GM10266 (cell line): ENCODE measurements around the gene GPR37.

Experiments used
- DNase-seq: peaks from one replicate; pipeline ENCODE4 v3.0.0; 2012; ENCODE audit errors: extremely low spot score
- TF ChIP-seq, protein P1 (sequence below): IDR thresholded peaks from 2 replicates; pipeline ENCODE4 v1.5.1; 2012; ENCODE audit warnings: mild to moderate bottlenecking, low read depth; ENCODE audit not compliant: control insufficient read depth, insufficient read depth; ENCODE audit errors: missing control alignments

Gene GPR37

GRCh38 chr7:124801330-124801895 lies 35.8 kb upstream of the GPR37 start:
- no peak for DNase-seq

GRCh38 chr7:124800386-124800785 lies 34.8 kb upstream of the GPR37 start:
- DNase-seq: no peak
- TF ChIP-seq, protein P1, sequence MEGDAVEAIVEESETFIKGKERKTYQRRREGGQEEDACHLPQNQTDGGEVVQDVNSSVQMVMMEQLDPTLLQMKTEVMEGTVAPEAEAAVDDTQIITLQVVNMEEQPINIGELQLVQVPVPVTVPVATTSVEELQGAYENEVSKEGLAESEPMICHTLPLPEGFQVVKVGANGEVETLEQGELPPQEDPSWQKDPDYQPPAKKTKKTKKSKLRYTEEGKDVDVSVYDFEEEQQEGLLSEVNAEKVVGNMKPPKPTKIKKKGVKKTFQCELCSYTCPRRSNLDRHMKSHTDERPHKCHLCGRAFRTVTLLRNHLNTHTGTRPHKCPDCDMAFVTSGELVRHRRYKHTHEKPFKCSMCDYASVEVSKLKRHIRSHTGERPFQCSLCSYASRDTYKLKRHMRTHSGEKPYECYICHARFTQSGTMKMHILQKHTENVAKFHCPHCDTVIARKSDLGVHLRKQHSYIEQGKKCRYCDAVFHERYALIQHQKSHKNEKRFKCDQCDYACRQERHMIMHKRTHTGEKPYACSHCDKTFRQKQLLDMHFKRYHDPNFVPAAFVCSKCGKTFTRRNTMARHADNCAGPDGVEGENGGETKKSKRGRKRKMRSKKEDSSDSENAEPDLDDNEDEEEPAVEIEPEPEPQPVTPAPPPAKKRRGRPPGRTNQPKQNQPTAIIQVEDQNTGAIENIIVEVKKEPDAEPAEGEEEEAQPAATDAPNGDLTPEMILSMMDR: no peak

More at GRCh38 chr7:124801330-124801895, 35.8 kb upstream of the GPR37 start:
- TF ChIP-seq, protein P1: no peak

GRCh38 chr7:124799448-124799847 lies 33.9 kb upstream of the GPR37 start:
- no peak for DNase-seq

GRCh38 chr7:124796771-124797170 lies 31.2 kb upstream of the GPR37 start:
- no peak for DNase-seq
- TF ChIP-seq, protein P1: no peak

More at GRCh38 chr7:124799448-124799847, 33.9 kb upstream of the GPR37 start:
- TF ChIP-seq, protein P1: no peak

DNA sequence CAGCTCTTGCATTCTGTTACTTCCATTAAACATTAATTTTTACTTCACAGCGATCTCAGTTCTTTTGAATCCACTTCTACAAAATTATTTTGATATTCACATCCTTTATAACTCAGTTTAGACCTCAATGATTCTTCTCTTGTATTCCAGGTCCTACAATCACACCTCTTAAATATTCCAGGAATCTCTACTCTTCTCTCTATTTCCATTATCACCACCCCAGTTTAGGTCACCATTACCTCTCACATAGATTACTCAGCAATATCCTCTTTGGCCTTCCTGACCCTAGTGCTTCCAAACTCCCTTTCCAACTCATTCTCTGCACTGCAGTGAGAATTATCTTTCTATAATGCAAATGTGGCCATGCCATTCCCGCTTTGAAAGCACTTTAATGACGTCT lies 27.1 kb upstream of the GPR37 start:
- no peak for DNase-seq
- TF ChIP-seq, protein P1: no peak

DNA sequence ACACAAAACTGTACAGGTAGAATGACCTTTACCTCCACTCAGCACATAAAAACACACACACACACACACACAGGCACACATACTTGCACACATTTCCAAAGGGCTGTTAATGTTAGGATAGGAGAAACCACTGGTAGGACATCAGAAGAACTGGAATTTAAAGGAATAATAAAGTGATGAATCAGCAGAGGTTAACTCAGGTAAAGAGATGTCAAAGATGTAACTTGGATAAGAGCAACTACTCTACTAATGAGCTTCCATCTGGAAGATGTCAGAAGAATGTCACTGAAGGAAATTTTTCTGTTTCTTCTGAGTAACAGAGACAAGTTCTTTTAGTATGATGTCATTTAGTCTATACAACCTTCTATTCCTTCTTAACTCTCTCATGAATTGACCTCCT lies 26.4 kb upstream of the GPR37 start:
- TF ChIP-seq, protein P1: no peak
- no peak for DNase-seq

- TF ChIP-seq, protein P1: no peak
- DNase-seq: no peak
Measured at GRCh38 chr7:124791426-124791825, 25.8 kb upstream of the GPR37 start.
